Choroid plexus epithelial cell (primary cell): ENCODE data around the gene GRAMD1B.

ENCODE experiments used
- DNase-seq: peaks from one replicate; pipeline ENCODE4 v3.0.0-alpha.2; 2010; ENCODE audit warnings: low read depth
- H3K4me3 ChIP-seq: 2 replicates; pipeline ENCODE4 v1.5.1; 2011; ENCODE audit warnings: low read depth, mild to moderate bottlenecking, control low read depth, low read length, moderate library complexity
- CTCF ChIP-seq: conservative IDR thresholded peaks from 2 replicates; pipeline ENCODE4 v1.5.1; 2011; ENCODE audit warnings: low read depth, mild to moderate bottlenecking, control low read depth, inconsistent platforms, low read length, moderate library complexity

Gene GRAMD1B

GRCh38 chr11:123410218-123410549 lies 19.9 kb upstream of the GRAMD1B start:
- no peak for TF ChIP-seq CTCF
- no peak for DNase-seq
- H3K4me3 ChIP-seq = no peak overlapping the region

GRCh38 chr11:123413636-123414035 lies 16.4 kb upstream of the GRAMD1B start:
- TF ChIP-seq CTCF = no peak
- DNase-seq = no peak
- no peak overlapping the region for H3K4me3 ChIP-seq

GRCh38 chr11:123416566-123416965 lies 13.5 kb upstream of the GRAMD1B start:
- TF ChIP-seq CTCF = no peak
- no peak for DNase-seq

GRCh38 chr11:123418351-123419114 lies 11.5 kb upstream of the GRAMD1B start:
- no peak overlapping the region for H3K4me3 ChIP-seq
- TF ChIP-seq CTCF = no peak
- DNase-seq = no peak

More at GRCh38 chr11:123416566-123416965, 13.5 kb upstream of the GRAMD1B start:
- no peak overlapping the region for H3K4me3 ChIP-seq

GRCh38 chr11:123419731-123420452 lies 10.2 kb upstream of the GRAMD1B start:
- H3K4me3 ChIP-seq = no peak overlapping the region
- no peak for DNase-seq
- no peak for TF ChIP-seq CTCF

- no peak for TF ChIP-seq CTCF
- DNase-seq = no peak
- no peak overlapping the region for H3K4me3 ChIP-seq
These were observed 8.5 kb upstream of the GRAMD1B start for GRCh38 chr11:123421589-123421988.
